Esophagus muscularis mucosa (tissue), 4 donors: ENCODE results near the gene B4GALNT1. TPM values are rescaled to one million over a fixed set of nuclear protein-coding genes. Genes with fewer than 3 reads are reported as not detected.
"Not testable (repeated sequence)": the region's sequence is repeated elsewhere in the genome, so short reads cannot be mapped to it uniquely, and the experiment has no call there.

Source experiments
- DNase-seq: peaks from one replicate; pipeline ENCODE4 v3.0.0-alpha.2; 2017; ENCODE audit errors: extremely low spot score
- H3K27ac ChIP-seq, 4 donors: fragments of 200-600 bp; sonication (generic); replicated peaks in 1 of 4; 1 replicate in 3 of 4; 2 replicates in 1 of 4; pipeline ENCODE4 v1.5.1; 2016 to 2019; ENCODE audit warnings: mild to moderate bottlenecking in 1 of 4
- H3K27me3 ChIP-seq, 4 donors: fragments of 200-600 bp; sonication (generic); one replicate each; pipeline versions ENCODE4 v1.5.1 to v1.6.0; 2016 to 2019
- H3K36me3 ChIP-seq, 4 donors: fragments of 200-600 bp; sonication (generic); one replicate each; pipeline ENCODE4 v1.5.1; 2016 to 2019
- H3K4me1 ChIP-seq, 4 donors: fragments of 200-600 bp; sonication (generic); one replicate each; pipeline ENCODE4 v1.5.1; 2016 to 2019
- H3K4me3 ChIP-seq, 4 donors: fragments of 200-600 bp; sonication (generic); 1 replicate in 2 of 4; 2 replicates in 2 of 4; pipeline ENCODE4 v1.5.1; 2016 to 2019; ENCODE audit warnings: mild to moderate bottlenecking in 4 of 4, moderate library complexity in 1 of 4
- H3K9me3 ChIP-seq, 4 donors: fragments of 200-600 bp; sonication (generic); 1 replicate in 3 of 4; 2 replicates in 1 of 4; pipeline ENCODE4 v1.5.1; 2016 to 2019
- EP300 ChIP-seq: sonication (generic); formaldehyde crosslinking; IDR thresholded peaks from one replicate; pipeline ENCODE4 v1.6.1; 2017; ENCODE audit warnings: antibody characterized with exemption
- POLR2A ChIP-seq: fragments of 450-650 bp; IDR thresholded peaks from one replicate; pipeline ENCODE4 v1.6.1; 2017; ENCODE audit warnings: antibody characterized with exemption, moderate library complexity, mild to moderate bottlenecking, low read depth
- POLR2AphosphoS5 ChIP-seq, 2 donors: sonication (generic); formaldehyde crosslinking; IDR thresholded peaks; one replicate each; pipeline ENCODE4 v1.6.1; 2017; ENCODE audit warnings: antibody characterized with exemption in 2 of 2
- WGBS: methylation state at CpG from one replicate; pipeline ENCODE4 v1.1.5; 2018; 5-methylcytosine and 5-hydroxymethylcytosine counted together
- intact Hi-C: fragments of 100-400 bp; cut with DNase I; formaldehyde crosslinking; loops from one replicate; pipeline ENCODE4 v1.15.1; 2023
- total RNA-seq, 4 donors: library from RNA; depleted of rRNA; stranded (reverse); fragments of >200 nt; gene quantifications; one replicate each; pipeline versions ENCODE4 v1.1.0 to v1.2.1, GENCODE V29; 2016
- TF ChIP-seq, protein P1 (sequence below), 3 experiments: fragments of 200-600 bp in 2 of 3; fragments of 450-650 bp in 1 of 3; sonication (generic) in 2 of 3; IDR thresholded peaks; one replicate each; pipeline ENCODE4 v1.5.1; 2017 to 2019; ENCODE audit warnings: antibody characterized with exemption in 3 of 3, mild to moderate bottlenecking in 2 of 3, moderate library complexity in 1 of 3

The B4GALNT1 gene
- total RNA-seq, 4 donors from 2014 or later: 2.8 to 10.9 (median 7.3) TPM

DNA sequence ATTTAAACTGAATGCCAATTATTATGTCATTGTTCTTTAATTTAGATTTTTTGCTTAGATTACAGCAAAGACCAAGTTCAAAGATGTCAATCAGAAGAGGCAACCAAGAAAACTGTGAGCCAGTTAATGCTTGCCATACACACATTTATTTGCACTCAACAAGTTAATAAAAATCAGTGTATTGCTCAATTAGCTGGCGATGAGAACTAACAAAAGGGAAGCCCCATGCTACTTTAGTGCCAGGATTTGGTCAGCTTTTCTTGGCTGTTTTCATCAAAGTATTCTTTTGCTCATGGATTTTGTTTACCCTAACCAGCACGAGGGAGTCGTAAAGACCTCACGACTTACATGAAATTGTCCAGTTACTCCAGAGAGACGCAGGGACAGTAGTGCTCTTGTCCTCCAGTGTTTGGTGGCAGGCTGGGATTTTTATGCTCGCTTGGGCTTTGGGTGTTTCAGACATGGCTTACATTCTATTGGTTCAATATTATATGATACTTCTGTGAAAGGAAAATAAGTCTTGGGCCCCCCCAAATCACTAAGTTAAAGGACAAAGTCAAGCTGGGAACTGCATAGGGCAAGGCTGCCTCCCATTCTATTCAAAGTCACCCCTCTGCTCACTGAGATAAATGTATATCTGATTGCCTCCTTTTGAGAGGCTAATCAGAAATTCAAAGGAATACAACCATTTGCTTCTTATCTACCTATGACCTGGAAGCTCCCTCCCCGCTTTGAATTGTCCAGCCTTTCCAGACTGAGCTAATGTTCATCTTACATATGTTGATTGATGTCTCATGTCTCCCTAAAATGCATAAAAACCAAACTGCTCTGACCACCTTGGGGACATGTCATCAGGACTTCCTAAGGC, 7.4 kb upstream of the B4GALNT1 start:
- Histone ChIP-seq H3K4me1 (no peaks in the 10 kb centered on the region), H3K27ac (no peak overlapping the region), H3K4me3 (no peak overlapping the region), H3K27me3 (peaks cover 0 to 67% (median 0%) of the 10 kb centered on the region in 4 donors), H3K36me3 (no peaks in the 10 kb centered on the region), H3K9me3 (no peaks in the 10 kb centered on the region)
- intact Hi-C loops: no loop called here
- no peak for DNase-seq
- TF ChIP-seq EP300 (no peak), POLR2AphosphoS5 (IDR thresholded peaks at IDR 0.05) (no peak), POLR2A (no peak)
- TF ChIP-seq, protein P1, sequence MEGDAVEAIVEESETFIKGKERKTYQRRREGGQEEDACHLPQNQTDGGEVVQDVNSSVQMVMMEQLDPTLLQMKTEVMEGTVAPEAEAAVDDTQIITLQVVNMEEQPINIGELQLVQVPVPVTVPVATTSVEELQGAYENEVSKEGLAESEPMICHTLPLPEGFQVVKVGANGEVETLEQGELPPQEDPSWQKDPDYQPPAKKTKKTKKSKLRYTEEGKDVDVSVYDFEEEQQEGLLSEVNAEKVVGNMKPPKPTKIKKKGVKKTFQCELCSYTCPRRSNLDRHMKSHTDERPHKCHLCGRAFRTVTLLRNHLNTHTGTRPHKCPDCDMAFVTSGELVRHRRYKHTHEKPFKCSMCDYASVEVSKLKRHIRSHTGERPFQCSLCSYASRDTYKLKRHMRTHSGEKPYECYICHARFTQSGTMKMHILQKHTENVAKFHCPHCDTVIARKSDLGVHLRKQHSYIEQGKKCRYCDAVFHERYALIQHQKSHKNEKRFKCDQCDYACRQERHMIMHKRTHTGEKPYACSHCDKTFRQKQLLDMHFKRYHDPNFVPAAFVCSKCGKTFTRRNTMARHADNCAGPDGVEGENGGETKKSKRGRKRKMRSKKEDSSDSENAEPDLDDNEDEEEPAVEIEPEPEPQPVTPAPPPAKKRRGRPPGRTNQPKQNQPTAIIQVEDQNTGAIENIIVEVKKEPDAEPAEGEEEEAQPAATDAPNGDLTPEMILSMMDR (IDR thresholded peaks at IDR 0.05): no peak
- 43% methylated on average over 7 of the region's 7 CpGs for WGBS

DNA sequence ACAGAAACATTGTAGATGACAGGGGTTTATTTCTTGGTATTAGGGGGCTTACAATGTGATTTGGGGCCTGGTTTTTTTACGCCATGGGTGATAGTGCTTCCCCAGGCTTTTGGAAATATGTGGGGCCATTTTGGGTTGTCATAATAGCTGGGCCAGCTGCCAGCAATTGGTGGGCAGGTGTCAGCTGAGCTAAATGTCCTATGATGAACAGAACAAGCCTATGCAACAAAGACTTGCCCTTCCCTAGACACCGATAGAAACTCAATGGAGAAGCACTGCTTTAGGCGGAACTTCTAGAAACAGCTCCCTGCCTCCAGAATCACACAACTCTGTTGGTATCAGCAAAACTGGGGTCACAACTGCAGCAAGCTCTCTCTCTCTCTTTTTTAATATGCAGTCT, 5.1 kb upstream of the B4GALNT1 start:
- no peak for TF ChIP-seq POLR2A
- TF ChIP-seq, protein P1 (IDR thresholded peaks at IDR 0.05): no peak
- TF ChIP-seq POLR2AphosphoS5 (IDR thresholded peaks at IDR 0.05): no peak
- TF ChIP-seq EP300: no peak
- DNase-seq: no peak
- H3K27ac ChIP-seq: no peak overlapping the region
- peaks cover 4 to 5% (median 5%) of the 10 kb centered on the region in 4 donors for H3K4me1 ChIP-seq
- H3K36me3 ChIP-seq: no peaks in the 10 kb centered on the region
- peaks cover 0 to 72% (median 0%) of the 10 kb centered on the region in 4 donors for H3K27me3 ChIP-seq
- H3K9me3 ChIP-seq: no peaks in the 10 kb centered on the region
- H3K4me3 ChIP-seq: no peak overlapping the region
- WGBS: 100% methylated on average over 3 of the region's 3 CpGs
- intact Hi-C loops: no loop called here

DNA sequence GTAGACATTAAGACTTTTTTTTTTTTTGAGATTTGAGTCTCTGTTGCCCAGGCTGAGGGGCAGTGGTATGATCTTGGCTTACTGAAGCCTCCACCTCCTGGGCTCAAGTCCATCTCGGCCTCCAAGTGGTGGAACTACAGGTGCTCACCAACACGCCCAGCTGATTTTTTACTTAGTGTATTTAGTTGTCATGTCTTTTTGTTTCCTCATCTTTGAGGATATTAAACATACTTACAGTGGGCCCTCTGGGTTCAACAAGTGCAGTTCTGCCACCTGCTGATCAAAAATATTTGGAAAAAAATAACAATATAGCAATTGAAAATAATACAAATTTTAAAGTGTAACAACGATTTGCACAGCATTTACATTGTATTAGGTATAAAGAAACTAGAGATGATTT, 4.4 kb upstream of the B4GALNT1 start:
- H3K4me1 ChIP-seq: peaks cover 8 to 13% (median 12%) of the 10 kb centered on the region in 4 donors
- no peak overlapping the region for H3K4me3 ChIP-seq
- 66% methylated on average over 3 of the region's 3 CpGs for WGBS
- no peaks in the 10 kb centered on the region for H3K36me3 ChIP-seq
- intact Hi-C loops: no loop called here
- no peak for DNase-seq
- no peak overlapping the region for H3K27ac ChIP-seq
- peaks cover 0 to 71% (median 0%) of the 10 kb centered on the region in 4 donors for H3K27me3 ChIP-seq
- no peaks in the 10 kb centered on the region for H3K9me3 ChIP-seq
- no peak for TF ChIP-seq EP300
- TF ChIP-seq, protein P1 (IDR thresholded peaks at IDR 0.05): no peak
- no peak for TF ChIP-seq POLR2AphosphoS5 (IDR thresholded peaks at IDR 0.05)
- no peak for TF ChIP-seq POLR2A

DNA sequence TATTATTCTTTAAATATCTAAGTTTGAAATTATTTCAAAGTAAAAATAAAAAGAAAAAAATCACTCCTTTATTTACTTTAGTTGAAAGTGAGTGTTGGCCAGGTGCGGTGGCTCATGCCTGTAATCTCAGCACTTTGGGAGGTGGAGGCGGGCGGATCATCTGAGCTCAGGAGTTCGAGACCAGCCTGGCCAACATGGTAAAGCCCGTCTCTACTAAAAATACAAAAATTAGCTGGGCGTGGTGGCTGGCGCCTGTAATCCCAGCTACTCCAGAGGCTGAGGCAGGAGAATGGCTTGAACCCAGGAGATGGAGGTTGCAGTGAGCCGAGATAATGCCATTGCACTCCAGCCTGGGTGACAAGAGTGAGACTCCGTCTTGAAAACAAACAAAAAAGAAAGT, 3.7 kb upstream of the B4GALNT1 start:
- WGBS: 84% methylated on average over 9 of the region's 9 CpGs

DNA sequence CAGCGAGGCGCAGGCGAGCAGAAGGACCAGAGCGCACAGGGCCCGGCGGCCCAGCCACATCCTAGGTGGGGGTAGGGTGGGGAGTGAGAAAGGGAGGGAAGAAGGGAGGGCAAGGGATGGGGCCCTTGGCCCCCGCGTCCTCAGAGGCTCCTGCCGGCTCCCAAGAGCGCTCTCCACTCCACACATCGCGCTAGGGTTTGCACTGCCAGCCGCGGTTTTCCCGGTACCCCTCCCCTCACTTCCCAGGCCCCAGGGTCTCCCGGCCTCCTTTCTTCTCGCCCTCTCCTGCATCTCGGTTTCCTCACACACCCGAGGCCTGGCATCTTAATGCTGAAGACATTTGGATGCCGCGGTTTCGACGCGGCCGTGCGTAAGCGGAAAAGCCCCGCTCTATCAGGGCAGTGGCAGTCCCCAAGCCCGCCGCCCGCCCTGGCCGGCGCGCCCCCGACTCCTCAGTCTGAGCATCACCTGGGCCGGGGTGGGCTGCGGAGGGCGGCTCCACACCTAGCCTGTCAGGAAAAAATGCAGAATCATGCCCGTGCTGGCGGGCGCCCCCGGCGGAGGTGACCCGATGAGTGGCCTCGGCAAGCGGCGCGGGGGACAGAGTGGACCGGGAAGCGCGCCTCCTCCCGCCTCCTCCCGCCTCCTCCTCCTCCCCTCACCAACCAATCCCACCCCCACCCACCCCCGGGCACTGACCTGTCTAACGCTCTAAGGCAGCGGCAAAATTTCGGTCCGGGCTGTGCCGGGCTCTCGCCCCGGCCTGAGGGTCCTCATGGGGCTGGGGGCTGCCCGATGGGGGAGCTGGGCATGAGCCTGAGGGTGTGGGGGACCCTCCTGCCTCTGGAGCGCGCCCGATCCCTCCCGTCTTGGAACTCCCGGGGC, 686 bp downstream of the B4GALNT1 start:
- intact Hi-C loops: no loop called here
- peak overlapping the region; percentile 30 to 65 (median 58) for H3K27ac ChIP-seq
- 1% methylated on average over 37 of the region's 67 CpGs for WGBS

More for the DNA sequence above, 3.7 kb upstream of the B4GALNT1 start:
- H3K36me3 ChIP-seq, intact Hi-C loops, H3K4me3 ChIP-seq, DNase-seq, H3K9me3 ChIP-seq, H3K27ac ChIP-seq: not testable (repeated sequence)
- peaks cover 14 to 19% (median 19%) of the 10 kb centered on the region in 4 donors for H3K4me1 ChIP-seq
- peaks cover 0 to 71% (median 4%) of the 10 kb centered on the region in 4 donors for H3K27me3 ChIP-seq

More for the DNA sequence above, 686 bp downstream of the B4GALNT1 start:
- no peak for TF ChIP-seq EP300
- DNase-seq: peak; percentile 87
- H3K36me3 ChIP-seq: peaks cover 0 to 13% (median 4%) of the 10 kb centered on the region in 4 donors
- H3K4me3 ChIP-seq: peak overlapping the region; percentile 61 to 68 (median 63)
- peaks cover 16 to 35% (median 29%) of the 10 kb centered on the region in 4 donors for H3K4me1 ChIP-seq
- H3K27me3 ChIP-seq: peaks cover 0 to 73% (median 10%) of the 10 kb centered on the region in 4 donors
- no peaks in the 10 kb centered on the region for H3K9me3 ChIP-seq
